ENCODE results near the gene SPARCL1.
A peak's percentile ranks its signal among the peaks of the same experiment; 100 is the strongest.

GRCh38 chr4:87497159-87497558 is 32.0 kb downstream of the SPARCL1 start:
- TF ChIP-seq CTCF (IDR thresholded peaks at IDR 0.05): peak; percentile 42
- TF ChIP-seq EZH2 (IDR thresholded peaks at IDR 0.05; ENCODE audit: borderline replicate concordance, insufficient read depth, low read depth, low read length, poor library complexity, severe bottlenecking): no peak

Measured in B cell (primary cell).